Mesenchymal stem cell (in vitro differentiated cells and primary cell): ENCODE data around the gene A4GALT.

Experiments
- DNase-seq: peaks from one replicate; pipeline ENCODE4 v3.0.0-alpha.2; 2013
- H2AFZ ChIP-seq: one replicate; pipeline ENCODE4 v1.6.1; 2013; ENCODE audit warnings: low read depth, mild to moderate bottlenecking, control low read depth, inconsistent platforms, low read length, moderate library complexity
- H2AK5ac ChIP-seq: 2 replicates; pipeline ENCODE4 v1.6.1; 2013; ENCODE audit warnings: low read length, moderate library complexity, mild to moderate bottlenecking, inconsistent platforms; ENCODE audit not compliant: severe bottlenecking
- H2BK120ac ChIP-seq: one replicate; pipeline ENCODE4 v1.6.1; 2013; ENCODE audit warnings: low read depth, mild to moderate bottlenecking, inconsistent platforms, low read length, moderate library complexity
- H2BK12ac ChIP-seq, 2 experiments: one replicate each; pipeline ENCODE4 v1.6.1; 2013; ENCODE audit warnings: inconsistent platforms in 2 of 2, low read length in 2 of 2, mild to moderate bottlenecking in 2 of 2, moderate library complexity in 2 of 2, control low read depth in 1 of 2
- H2BK15ac ChIP-seq: one replicate; pipeline ENCODE4 v1.6.1; 2013; ENCODE audit warnings: mild to moderate bottlenecking, low read depth, inconsistent platforms; ENCODE audit not compliant: poor library complexity, severe bottlenecking
- H2BK5ac ChIP-seq: 2 replicates; pipeline ENCODE4 v1.6.1; 2013; ENCODE audit warnings: low read depth, mild to moderate bottlenecking, low read length, control low read depth, inconsistent platforms; ENCODE audit not compliant: poor library complexity, severe bottlenecking
- H3K14ac ChIP-seq, 2 experiments: one replicate each; pipeline ENCODE4 v1.6.1; 2013; ENCODE audit warnings: inconsistent platforms in 2 of 2, low read length in 2 of 2, control low read depth in 1 of 2, mild to moderate bottlenecking in 1 of 2, moderate library complexity in 1 of 2
- H3K18ac ChIP-seq, 2 experiments: one replicate each; pipeline ENCODE4 v1.6.1; 2013; ENCODE audit warnings: inconsistent platforms in 2 of 2, low read length in 2 of 2, control low read depth in 1 of 2, low read depth in 1 of 2, mild to moderate bottlenecking in 1 of 2
- H3K23ac ChIP-seq, 2 experiments: one replicate each; pipeline ENCODE4 v1.6.1; 2013; ENCODE audit warnings: inconsistent platforms in 2 of 2, low read length in 2 of 2, mild to moderate bottlenecking in 2 of 2, moderate library complexity in 2 of 2, control low read depth in 1 of 2
- H3K27ac ChIP-seq: 2 replicates; pipeline ENCODE4 v1.5.1; 2013; ENCODE audit warnings: mild to moderate bottlenecking, moderate library complexity, low read length, control low read depth, inconsistent platforms; ENCODE audit not compliant: poor library complexity, severe bottlenecking
- H3K27me3 ChIP-seq, 2 experiments: 2 replicates each; pipeline versions ENCODE4 v1.6.1 to v1.7.0; 2013; ENCODE audit warnings: low read length in 2 of 2, mild to moderate bottlenecking in 2 of 2, moderate library complexity in 2 of 2, control low read depth in 1 of 2, inconsistent platforms in 1 of 2; ENCODE audit not compliant: control insufficient read depth in 1 of 2, insufficient read depth in 1 of 2
- H3K36me3 ChIP-seq, 2 experiments: 2 replicates each; pipeline versions ENCODE4 v1.6.1 to v1.7.0; 2013; ENCODE audit warnings: low read length in 2 of 2, control low read depth in 1 of 2, inconsistent platforms in 1 of 2, low read depth in 1 of 2, mild to moderate bottlenecking in 1 of 2; ENCODE audit not compliant: insufficient read depth in 2 of 2, control insufficient read depth in 1 of 2
- H3K4ac ChIP-seq, 2 experiments: one replicate each; pipeline ENCODE4 v1.6.1; 2013; ENCODE audit warnings: inconsistent platforms in 2 of 2, low read length in 2 of 2, mild to moderate bottlenecking in 2 of 2, moderate library complexity in 2 of 2, control low read depth in 1 of 2, low read depth in 1 of 2
- H3K4me1 ChIP-seq: 2 replicates; pipeline ENCODE4 v1.6.1; 2013; ENCODE audit warnings: low read depth, low read length, control low read depth; ENCODE audit not compliant: control insufficient read depth, insufficient read depth
- H3K4me2 ChIP-seq: 2 replicates; pipeline ENCODE4 v1.6.1; 2013; ENCODE audit warnings: low read length, mild to moderate bottlenecking, inconsistent platforms; ENCODE audit not compliant: poor library complexity, severe bottlenecking
- H3K4me3 ChIP-seq, 2 experiments: 2 replicates each; pipeline versions ENCODE4 v1.5.1 to v1.7.0; 2013; ENCODE audit warnings: low read length in 2 of 2, mild to moderate bottlenecking in 2 of 2, control low read depth in 1 of 2, low read depth in 1 of 2; ENCODE audit not compliant: insufficient read depth in 1 of 2
- H3K79me1 ChIP-seq: replicated peaks from 2 replicates; pipeline ENCODE4 v1.6.1; 2013; ENCODE audit warnings: mild to moderate bottlenecking, control low read depth, low read length, inconsistent platforms; ENCODE audit not compliant: poor library complexity, severe bottlenecking
- H3K9ac ChIP-seq: 2 replicates; pipeline ENCODE4 v1.7.0; 2013; ENCODE audit warnings: mild to moderate bottlenecking, low read length, moderate library complexity
- H3K9me3 ChIP-seq: 2 replicates; pipeline ENCODE4 v1.7.0; 2013; ENCODE audit warnings: mild to moderate bottlenecking, low read length; ENCODE audit not compliant: control insufficient read depth
- H4K8ac ChIP-seq: one replicate; pipeline ENCODE4 v1.6.1; 2013; ENCODE audit warnings: inconsistent platforms, mild to moderate bottlenecking, low read length, moderate library complexity
- H4K91ac ChIP-seq: one replicate; pipeline ENCODE4 v1.6.1; 2013; ENCODE audit warnings: mild to moderate bottlenecking, low read length, inconsistent platforms
- WGBS: methylation state at CpG from one replicate; pipeline ENCODE4 v1.1.7; 2013; ENCODE audit warnings: mixed read lengths; 5-methylcytosine and 5-hydroxymethylcytosine counted together

The A4GALT gene

GRCh38 chr22:42711895-42712837 is 8.5 kb downstream of the A4GALT start:
- H2AK5ac ChIP-seq, result no peak overlapping the region
- no peak overlapping the region for H3K23ac ChIP-seq
- no peak overlapping the region for H2BK12ac ChIP-seq
- H3K79me1 ChIP-seq, result peaks cover 33% of the 10 kb centered on the region
- no peak overlapping the region for H3K4me3 ChIP-seq
- no peak overlapping the region for H3K14ac ChIP-seq
- peaks cover 15% of the 10 kb centered on the region for H3K9me3 ChIP-seq
- H2AFZ ChIP-seq, result no peak overlapping the region
- WGBS, result 95% methylated on average over 18 of the region's 19 CpGs
- no peaks in the 10 kb centered on the region for H3K27me3 ChIP-seq
- H2BK5ac ChIP-seq, result no peak overlapping the region
- no peak overlapping the region for H4K91ac ChIP-seq
- DNase-seq, result no peak
- no peak overlapping the region for H3K18ac ChIP-seq
- no peak overlapping the region for H4K8ac ChIP-seq
- peaks cover 13 to 44% of the 10 kb centered on the region in 2 experiments for H3K36me3 ChIP-seq
- peak overlapping the region; percentile 54 for H3K9ac ChIP-seq
- no peak overlapping the region for H3K4me2 ChIP-seq
- H2BK15ac ChIP-seq, result no peak overlapping the region
- H3K4me1 ChIP-seq, result peaks cover 19% of the 10 kb centered on the region
- no peak overlapping the region for H2BK120ac ChIP-seq
- no peak overlapping the region for H3K4ac ChIP-seq
- no peak overlapping the region for H3K27ac ChIP-seq

- no peak overlapping the region for H4K8ac ChIP-seq
- H2AK5ac ChIP-seq, result no peak overlapping the region
- H3K27me3 ChIP-seq, result no peaks in the 10 kb centered on the region
- 99% methylated on average over 3 of the region's 3 CpGs for WGBS
- H2BK15ac ChIP-seq, result no peak overlapping the region
- H3K4me3 ChIP-seq, result no peak overlapping the region
- no peak overlapping the region for H2BK5ac ChIP-seq
- peak overlapping the region; percentile 54 for H3K9ac ChIP-seq
- H3K4me1 ChIP-seq, result peaks cover 11% of the 10 kb centered on the region
- H3K14ac ChIP-seq, result no peak overlapping the region
- no peak overlapping the region for H3K18ac ChIP-seq
- H2BK120ac ChIP-seq, result no peak overlapping the region
- H3K36me3 ChIP-seq, result peaks cover 13 to 35% of the 10 kb centered on the region in 2 experiments
- no peak for DNase-seq
- H3K23ac ChIP-seq, result no peak overlapping the region
- peaks cover 15% of the 10 kb centered on the region for H3K9me3 ChIP-seq
- no peak overlapping the region for H3K4me2 ChIP-seq
- no peak overlapping the region for H4K91ac ChIP-seq
- H3K4ac ChIP-seq, result no peak overlapping the region
- no peak overlapping the region for H2AFZ ChIP-seq
- H3K79me1 ChIP-seq, result peaks cover 31% of the 10 kb centered on the region
- no peak overlapping the region for H2BK12ac ChIP-seq
- H3K27ac ChIP-seq, result no peak overlapping the region
These were observed 9.4 kb downstream of the A4GALT start for GRCh38 chr22:42711281-42711731.

GRCh38 chr22:42708417-42708816 is 12.3 kb downstream of the A4GALT start:
- no peak overlapping the region for H3K4me3 ChIP-seq
- no peak overlapping the region for H2BK12ac ChIP-seq
- H3K23ac ChIP-seq, result no peak overlapping the region
- no peak overlapping the region for H4K8ac ChIP-seq
- no peak overlapping the region for H2BK5ac ChIP-seq
- no peak overlapping the region for H2BK15ac ChIP-seq
- no peak overlapping the region for H3K18ac ChIP-seq
- H3K4me1 ChIP-seq, result peaks cover 1% of the 10 kb centered on the region
- no peak overlapping the region for H3K27ac ChIP-seq
- no peak overlapping the region for H3K4me2 ChIP-seq
- H3K9me3 ChIP-seq, result peaks cover 15% of the 10 kb centered on the region
- no peak overlapping the region for H3K9ac ChIP-seq
- no peak overlapping the region for H2AK5ac ChIP-seq
- 79% methylated on average over 1 of the region's 3 CpGs for WGBS
- H2BK120ac ChIP-seq, result no peak overlapping the region
- H2AFZ ChIP-seq, result no peak overlapping the region
- peaks cover 13 to 31% of the 10 kb centered on the region in 2 experiments for H3K36me3 ChIP-seq
- no peak for DNase-seq
- H3K14ac ChIP-seq, result no peak overlapping the region
- H4K91ac ChIP-seq, result no peak overlapping the region
- no peak overlapping the region for H3K4ac ChIP-seq
- H3K27me3 ChIP-seq, result no peaks in the 10 kb centered on the region
- H3K79me1 ChIP-seq, result peaks cover 35% of the 10 kb centered on the region

GRCh38 chr22:42707496-42707895 is 13.2 kb downstream of the A4GALT start:
- WGBS, result 93% methylated on average over 2 of the region's 2 CpGs
- H3K27me3 ChIP-seq, result no peaks in the 10 kb centered on the region
- peaks cover 10 to 23% of the 10 kb centered on the region in 2 experiments for H3K36me3 ChIP-seq
- peaks cover 33% of the 10 kb centered on the region for H3K79me1 ChIP-seq
- no peak overlapping the region for H3K4ac ChIP-seq
- H2BK12ac ChIP-seq, result no peak overlapping the region
- no peak overlapping the region for H2BK120ac ChIP-seq
- no peak overlapping the region for H2BK15ac ChIP-seq
- H4K91ac ChIP-seq, result no peak overlapping the region
- H3K4me3 ChIP-seq, result no peak overlapping the region
- no peak overlapping the region for H3K18ac ChIP-seq
- peaks cover 15% of the 10 kb centered on the region for H3K9me3 ChIP-seq
- H3K27ac ChIP-seq, result no peak overlapping the region
- H2AK5ac ChIP-seq, result no peak overlapping the region
- no peak overlapping the region for H3K4me2 ChIP-seq
- no peak overlapping the region for H2AFZ ChIP-seq
- H4K8ac ChIP-seq, result no peak overlapping the region
- no peak for DNase-seq
- H3K9ac ChIP-seq, result no peak overlapping the region
- H3K14ac ChIP-seq, result no peak overlapping the region
- H3K23ac ChIP-seq, result no peak overlapping the region
- H3K4me1 ChIP-seq, result peaks cover 3% of the 10 kb centered on the region
- no peak overlapping the region for H2BK5ac ChIP-seq
